Measurements from ENCODE around the gene ASAP2. TPM values are rescaled to one million over a fixed set of nuclear protein-coding genes. Genes with fewer than 3 reads are reported as not detected.
"Not testable (repeated sequence)": the region's sequence is repeated elsewhere in the genome, so short reads cannot be mapped to it uniquely, and the experiment has no call there.

ASAP2 gene
- total RNA-seq, 2 experiments from 2014 or later, result 0.21 to 0.26 TPM

DNA sequence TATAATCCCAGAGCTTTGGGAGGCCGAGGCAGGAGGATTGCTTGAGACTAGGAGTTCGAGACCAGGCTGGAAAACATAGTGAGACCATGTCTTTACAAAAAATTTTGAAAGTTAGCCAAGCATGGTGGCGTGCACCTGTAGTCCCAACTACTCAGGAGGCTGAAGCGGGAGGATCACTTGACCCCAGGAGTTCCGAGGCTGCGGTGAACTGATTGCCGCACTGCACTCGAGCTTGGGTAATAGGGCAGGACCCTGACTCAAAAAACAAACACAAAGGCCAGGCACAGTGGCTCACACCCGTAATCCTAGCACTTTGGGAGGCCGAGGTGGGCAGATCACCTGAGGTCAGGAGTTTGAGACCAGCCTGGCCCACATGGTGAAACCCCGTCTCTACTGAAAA is 191.6 kb downstream of the ASAP2 start:
- intact Hi-C loops (cut with DNase I, micrococcal nuclease); H3K36me3 Mint-ChIP-seq (ENCODE audit: low read depth); H3K27me3 Mint-ChIP-seq; H3K4me1 Mint-ChIP-seq; DNase-seq; H3K4me3 Mint-ChIP-seq; POLR2A ChIA-PET; H3K9me3 Mint-ChIP-seq (ENCODE audit: low read depth); H3K27ac Mint-ChIP-seq; ATAC-seq: not testable (repeated sequence)
- CTCF ChIA-PET, result interaction anchor here (0.8 kb wide), 1 partner anchor 11 kb away, joined by 3 read pairs; no protein-coding TSS in a partner anchor

DNA sequence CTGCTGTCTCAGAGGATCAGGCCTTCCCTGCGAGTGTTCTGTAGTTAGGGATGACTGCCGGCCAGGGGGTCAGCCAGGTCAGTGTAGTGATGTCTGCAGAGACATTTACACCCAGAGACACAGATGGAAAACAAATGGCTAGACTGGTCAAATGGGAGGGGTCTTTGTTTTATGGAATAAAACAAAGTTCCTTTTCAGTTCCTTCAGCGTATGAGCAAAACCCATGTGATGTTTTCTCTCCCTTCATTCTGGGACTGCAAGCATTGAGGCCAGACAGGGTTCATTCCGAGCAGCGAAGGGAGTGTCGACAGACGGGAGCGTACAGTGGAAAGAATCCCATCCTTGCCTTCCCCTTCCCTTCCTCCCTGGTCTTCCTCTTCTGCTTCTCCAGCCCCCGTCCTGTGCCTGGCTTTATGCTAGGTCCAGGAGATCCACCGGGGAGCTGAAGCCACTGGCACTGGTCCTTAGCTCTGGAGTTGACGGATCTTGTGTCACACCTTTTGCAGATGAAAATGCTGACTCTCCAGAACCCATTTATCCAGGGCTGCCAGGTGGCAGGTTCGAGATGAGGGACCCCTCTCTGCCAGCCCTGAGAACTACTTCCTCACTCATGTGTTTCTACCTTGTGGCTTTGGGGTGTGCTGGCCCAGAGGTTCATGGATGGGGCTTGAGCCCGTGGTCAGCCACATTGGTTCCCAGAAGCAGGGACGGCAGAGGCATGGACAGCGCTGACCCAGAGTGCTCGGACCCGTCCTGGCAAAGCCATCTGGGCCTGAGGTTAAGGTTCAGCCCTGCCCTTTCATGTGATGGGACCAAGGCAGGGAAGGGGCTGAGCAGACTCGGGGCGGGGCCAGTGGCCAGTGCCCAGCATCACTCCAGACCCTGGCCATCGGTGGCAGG is 192.5 kb downstream of the ASAP2 start:
- POLR2A ChIA-PET, result no interaction called here
- DNase-seq (no peak), ATAC-seq (no peak)
- Mint-ChIP-seq H3K4me1 (peaks cover 4% of the 10 kb centered on the region), H3K36me3 (ENCODE audit: low read depth) (peaks cover 2% of the 10 kb centered on the region), H3K27me3 (no peaks in the 10 kb centered on the region), H3K9me3 (ENCODE audit: low read depth) (no peaks in the 10 kb centered on the region), H3K27ac (no peak overlapping the region), H3K4me3 (no peak overlapping the region)
- intact Hi-C loops (cut with DNase I, micrococcal nuclease), result no loop called here
- CTCF ChIA-PET, result no interaction called here

DNA sequence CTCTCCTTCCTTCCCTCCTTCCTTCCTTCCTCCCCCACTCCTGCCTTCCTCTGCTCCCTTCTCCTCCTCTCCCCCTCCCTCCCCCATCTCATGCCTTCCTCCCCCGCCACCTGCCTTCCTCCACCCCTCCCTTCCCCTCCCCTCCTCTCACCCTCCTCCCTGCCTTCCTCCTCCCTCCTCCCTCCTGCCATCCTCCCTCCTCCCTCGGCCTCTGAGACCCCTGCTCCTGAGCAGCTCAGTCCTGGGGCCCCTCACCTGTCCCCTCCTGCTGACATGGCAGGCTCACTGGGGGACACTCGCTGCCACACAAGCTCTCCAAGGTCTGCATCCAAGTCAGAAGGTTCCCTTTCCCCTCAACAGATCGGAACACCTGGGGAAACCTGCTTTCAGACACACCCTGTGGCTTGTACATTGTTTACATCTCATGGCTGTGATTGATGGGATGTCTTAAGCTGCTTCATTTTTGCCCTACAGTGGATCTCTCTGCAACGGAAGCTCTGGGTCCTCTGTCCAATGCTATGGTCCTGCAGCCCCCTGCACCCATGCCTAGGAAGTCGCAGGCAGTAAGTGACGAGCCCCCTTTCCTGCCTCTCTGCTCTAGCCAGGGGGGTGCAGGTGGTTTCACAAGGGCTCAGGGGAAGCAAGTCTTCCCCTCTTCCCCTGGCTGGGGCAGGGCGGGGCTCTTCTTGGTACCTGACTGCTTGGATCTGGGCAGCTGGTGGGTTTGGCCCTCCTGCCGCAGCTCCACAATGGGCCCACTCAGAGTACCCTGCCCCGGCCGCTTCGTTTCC is 193.9 kb downstream of the ASAP2 start:
- POLR2A ChIA-PET, result interaction anchor here (0.6 to 0.8 kb wide), 2 partner anchors 12 to 214 kb away, joined by 3 to 4 read pairs; no protein-coding TSS in a partner anchor
- Mint-ChIP-seq H3K9me3 (ENCODE audit: low read depth) (no peaks in the 10 kb centered on the region), H3K36me3 (ENCODE audit: low read depth) (peaks cover 2% of the 10 kb centered on the region), H3K4me3 (no peak overlapping the region), H3K27me3 (no peaks in the 10 kb centered on the region), H3K4me1 (peaks cover 4% of the 10 kb centered on the region), H3K27ac (no peak overlapping the region)
- CTCF ChIA-PET, result no interaction called here
- intact Hi-C loops (cut with DNase I, micrococcal nuclease), result no loop called here
- DNase-seq (no peak), ATAC-seq (no peak)

DNA sequence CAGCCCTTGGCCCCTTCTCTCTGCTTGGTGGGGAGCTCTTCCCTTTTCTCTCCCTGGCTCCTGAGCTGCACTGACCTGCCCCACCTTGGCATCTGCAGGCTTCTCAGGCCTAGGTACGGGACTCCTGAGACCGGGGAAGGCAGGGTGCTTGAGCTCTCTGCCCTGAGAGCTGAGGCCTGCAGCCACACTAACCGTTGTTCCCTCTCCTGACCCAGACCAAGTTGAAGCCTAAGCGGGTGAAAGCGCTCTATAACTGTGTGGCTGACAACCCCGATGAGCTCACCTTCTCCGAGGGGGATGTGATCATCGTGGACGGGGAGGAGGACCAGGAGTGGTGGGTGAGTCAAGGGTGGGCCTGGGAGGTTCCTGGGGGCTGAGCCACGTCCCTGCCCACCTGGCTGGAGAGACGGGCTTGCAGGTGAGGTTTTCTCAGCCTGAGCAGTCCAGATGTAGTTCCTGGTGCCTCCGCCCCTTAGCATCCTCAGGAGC is 194.5 kb downstream of the ASAP2 start:
- POLR2A ChIA-PET, result interaction anchor here (0.6 kb wide), 1 partner anchor 213 kb away, joined by 4 read pairs; no protein-coding TSS in a partner anchor
- intact Hi-C loops (cut with DNase I, micrococcal nuclease), result no loop called here
- no peaks in the 10 kb centered on the region for H3K9me3 Mint-ChIP-seq (ENCODE audit: low read depth)
- DNase-seq (no peak), ATAC-seq (no peak)
- H3K36me3 Mint-ChIP-seq (ENCODE audit: low read depth), result peaks cover 2% of the 10 kb centered on the region
- H3K4me3 Mint-ChIP-seq, result no peak overlapping the region
- H3K27ac Mint-ChIP-seq, result no peak overlapping the region
- H3K27me3 Mint-ChIP-seq, result no peaks in the 10 kb centered on the region
- H3K4me1 Mint-ChIP-seq, result peaks cover 4% of the 10 kb centered on the region
- CTCF ChIA-PET, result interaction anchor here (0.5 kb wide), 1 partner anchor 115 kb away, joined by 3 read pairs; no protein-coding TSS in a partner anchor

DNA sequence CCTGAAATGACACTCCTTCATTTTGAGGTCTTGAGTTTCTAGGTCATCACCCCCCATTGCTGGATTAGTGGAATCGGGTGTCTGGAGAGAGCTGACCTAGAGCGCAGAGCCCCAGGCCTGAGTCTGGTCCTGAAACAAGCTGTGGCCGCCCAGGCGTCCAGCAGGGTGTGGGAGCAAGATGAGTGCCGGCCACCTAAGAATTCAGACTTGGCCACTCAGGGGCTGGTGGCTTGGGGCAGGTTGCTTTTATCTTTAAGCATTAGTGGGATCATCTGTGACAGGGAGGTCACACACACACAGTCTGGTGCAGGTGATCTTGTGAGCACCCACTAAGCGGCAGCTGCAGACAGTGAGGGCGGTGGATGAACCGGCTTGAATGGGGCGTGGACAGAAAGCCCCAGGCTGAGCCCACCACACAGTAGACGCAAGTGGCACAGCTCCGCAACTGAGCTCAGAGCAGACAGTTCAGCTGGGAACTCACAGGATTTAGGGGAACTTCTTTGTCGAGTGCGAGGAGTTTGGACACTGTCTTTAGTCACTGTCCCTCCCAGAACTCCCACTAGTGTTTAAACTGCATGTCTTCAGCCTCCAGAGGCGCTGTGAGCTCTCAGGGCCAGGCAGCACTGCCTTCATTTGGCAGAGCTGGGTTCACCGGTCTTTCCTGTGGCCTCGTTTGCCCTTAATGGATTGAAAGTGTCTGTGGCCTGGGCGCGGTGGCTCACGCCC is 195.2 kb downstream of the ASAP2 start:
- H3K4me1 Mint-ChIP-seq, result peaks cover 4% of the 10 kb centered on the region
- H3K9me3 Mint-ChIP-seq (ENCODE audit: low read depth), result no peaks in the 10 kb centered on the region
- ATAC-seq (no peak), DNase-seq (no peak)
- CTCF ChIA-PET, result interaction anchor here (0.5 kb wide), 2 partner anchors 115 to 766 kb away, joined by 3 read pairs; no protein-coding TSS in a partner anchor
- POLR2A ChIA-PET, result no interaction called here
- no peaks in the 10 kb centered on the region for H3K27me3 Mint-ChIP-seq
- H3K36me3 Mint-ChIP-seq (ENCODE audit: low read depth), result peaks cover 4% of the 10 kb centered on the region
- intact Hi-C loops (cut with DNase I, micrococcal nuclease), result no loop called here
- H3K27ac Mint-ChIP-seq, result no peak overlapping the region
- H3K4me3 Mint-ChIP-seq, result no peak overlapping the region

DNA sequence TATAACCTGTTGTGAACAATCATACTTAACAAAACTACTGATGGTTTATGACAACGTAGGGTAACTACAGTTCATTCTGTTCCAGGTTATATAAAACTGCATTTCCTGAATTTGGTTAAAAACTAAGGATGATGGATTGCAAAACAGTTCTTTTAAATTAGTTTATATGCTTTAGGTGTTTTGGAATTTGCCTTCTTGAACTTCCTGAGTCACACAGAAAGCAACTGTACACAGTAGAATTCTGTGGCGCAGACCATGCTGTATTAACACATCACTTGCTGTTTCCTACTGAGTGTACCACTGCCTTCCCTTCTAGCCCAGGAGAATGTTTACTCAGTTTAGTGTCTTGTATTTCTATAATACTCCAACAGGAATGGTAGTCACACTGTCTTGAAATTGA is 197.3 kb downstream of the ASAP2 start:
- peaks cover 4% of the 10 kb centered on the region for H3K4me1 Mint-ChIP-seq
- no peak overlapping the region for H3K27ac Mint-ChIP-seq
- POLR2A ChIA-PET, result no interaction called here
- H3K9me3 Mint-ChIP-seq (ENCODE audit: low read depth), result no peaks in the 10 kb centered on the region
- intact Hi-C loops (cut with DNase I, micrococcal nuclease), result no loop called here
- H3K36me3 Mint-ChIP-seq (ENCODE audit: low read depth), result peaks cover 15% of the 10 kb centered on the region
- CTCF ChIA-PET, result interaction anchor here (0.7 kb wide), 1 partner anchor 159 kb away, joined by 5 read pairs; no protein-coding TSS in a partner anchor
- no peak overlapping the region for H3K4me3 Mint-ChIP-seq
- DNase-seq (no peak), ATAC-seq (no peak)
- H3K27me3 Mint-ChIP-seq, result no peaks in the 10 kb centered on the region

DNA sequence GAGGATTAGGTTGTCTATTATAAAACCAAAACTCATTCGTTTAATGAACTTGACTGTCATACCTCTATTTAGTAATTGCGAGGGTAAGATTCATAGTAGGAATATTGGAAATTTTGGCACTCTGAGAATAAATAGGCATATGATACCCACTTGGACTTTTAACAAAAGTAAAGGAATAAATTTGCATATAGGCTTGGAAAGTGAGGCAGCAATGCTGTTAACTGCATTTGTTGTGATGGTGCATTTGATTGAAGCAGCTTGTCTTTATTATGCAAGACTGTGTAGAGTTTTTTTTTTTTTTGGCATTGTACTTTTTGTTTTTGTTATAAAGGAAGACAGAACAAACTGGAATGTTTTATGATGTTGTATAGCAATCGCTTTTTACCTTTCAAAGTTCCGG is 197.8 kb downstream of the ASAP2 start:
- no peak for ATAC-seq
- H3K27me3 Mint-ChIP-seq, result no peaks in the 10 kb centered on the region
- H3K4me3 Mint-ChIP-seq, result no peak overlapping the region
- no peak overlapping the region for H3K27ac Mint-ChIP-seq
- CTCF ChIA-PET, result interaction anchor here (0.8 kb wide), 1 partner anchor 17 kb away, joined by 3 read pairs; no protein-coding TSS in a partner anchor
- peaks cover 4% of the 10 kb centered on the region for H3K4me1 Mint-ChIP-seq
- no peaks in the 10 kb centered on the region for H3K9me3 Mint-ChIP-seq (ENCODE audit: low read depth)
- POLR2A ChIA-PET, result no interaction called here
- intact Hi-C loops (cut with DNase I, micrococcal nuclease), result no loop called here
- DNase-seq, result no peak
- peaks cover 17% of the 10 kb centered on the region for H3K36me3 Mint-ChIP-seq (ENCODE audit: low read depth)

DNA sequence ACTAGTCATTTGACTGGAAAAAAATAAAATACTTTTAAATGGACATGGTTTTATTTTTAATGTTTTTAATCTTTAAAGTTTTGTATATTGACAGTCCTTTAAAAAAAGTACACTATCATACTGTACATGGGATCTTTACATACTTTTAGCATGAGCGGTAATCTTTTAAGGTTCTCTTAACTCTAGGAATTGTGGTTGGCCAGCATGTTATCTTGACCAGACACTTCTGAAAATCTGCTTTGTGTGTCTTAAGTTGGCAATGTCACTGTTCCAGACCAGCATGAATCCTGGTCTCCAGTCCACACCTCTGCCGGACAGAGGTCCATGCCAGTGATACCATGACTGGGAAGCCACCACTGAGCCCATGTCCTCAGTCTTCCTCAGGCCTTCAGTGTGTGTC is 199.0 kb downstream of the ASAP2 start:
- H3K4me1 Mint-ChIP-seq, result peaks cover under 1% of the 10 kb centered on the region
- no peaks in the 10 kb centered on the region for H3K9me3 Mint-ChIP-seq (ENCODE audit: low read depth)
- intact Hi-C loops (cut with DNase I, micrococcal nuclease), result no loop called here
- H3K27me3 Mint-ChIP-seq, result no peaks in the 10 kb centered on the region
- no peak for ATAC-seq
- ChIA-PET CTCF (no interaction called here), POLR2A (no interaction called here)
- H3K4me3 Mint-ChIP-seq, result no peak overlapping the region
- H3K36me3 Mint-ChIP-seq (ENCODE audit: low read depth), result peaks cover 23% of the 10 kb centered on the region
- DNase-seq, result no peak
- no peak overlapping the region for H3K27ac Mint-ChIP-seq

DNA sequence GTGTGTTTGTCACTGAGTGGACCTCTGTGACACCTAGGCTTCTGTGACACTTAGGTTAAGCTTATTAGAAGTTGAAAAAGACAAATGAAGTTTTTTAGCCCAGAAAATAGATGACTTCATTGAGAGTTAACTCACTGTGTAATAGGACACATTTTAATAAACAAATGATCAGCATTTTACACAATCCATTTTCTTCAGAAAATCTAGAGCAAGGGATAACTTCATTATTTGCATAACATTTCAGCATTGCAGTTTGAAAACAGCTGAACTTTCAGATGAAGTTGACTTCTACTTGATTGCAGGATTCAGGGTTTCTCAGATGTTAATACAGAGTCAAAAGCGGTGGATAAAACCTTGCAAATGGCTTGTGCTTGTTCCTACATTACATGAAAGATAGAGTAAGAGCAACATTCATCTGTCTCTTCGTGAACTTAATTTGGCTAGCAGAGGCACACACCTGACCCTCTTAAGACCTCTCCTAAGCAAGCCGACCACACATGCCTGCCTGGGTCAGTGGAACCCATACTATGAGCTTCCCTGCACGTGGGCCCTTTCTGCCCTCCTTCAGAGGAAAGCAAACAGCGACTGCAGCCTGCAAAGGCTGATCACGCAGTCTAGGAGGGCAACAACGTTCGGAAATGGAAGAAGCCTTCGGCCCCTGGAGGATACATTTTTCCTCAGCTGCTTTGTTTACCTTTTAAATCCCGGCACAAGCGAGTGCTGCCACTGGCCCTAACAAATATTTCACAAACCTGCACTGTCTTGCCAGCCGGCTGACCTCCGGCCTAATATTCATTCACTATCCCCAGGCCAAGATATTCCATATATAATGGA is 200.1 kb downstream of the ASAP2 start:
- Mint-ChIP-seq H3K4me1 (no peaks in the 10 kb centered on the region), H3K36me3 (ENCODE audit: low read depth) (peaks cover 30% of the 10 kb centered on the region), H3K27me3 (no peaks in the 10 kb centered on the region), H3K4me3 (no peak overlapping the region), H3K9me3 (ENCODE audit: low read depth) (no peaks in the 10 kb centered on the region), H3K27ac (no peak overlapping the region)
- CTCF ChIA-PET, result no interaction called here
- POLR2A ChIA-PET, result no interaction called here
- intact Hi-C loops (cut with DNase I, micrococcal nuclease), result no loop called here
- DNase-seq (no peak), ATAC-seq (no peak)

DNA sequence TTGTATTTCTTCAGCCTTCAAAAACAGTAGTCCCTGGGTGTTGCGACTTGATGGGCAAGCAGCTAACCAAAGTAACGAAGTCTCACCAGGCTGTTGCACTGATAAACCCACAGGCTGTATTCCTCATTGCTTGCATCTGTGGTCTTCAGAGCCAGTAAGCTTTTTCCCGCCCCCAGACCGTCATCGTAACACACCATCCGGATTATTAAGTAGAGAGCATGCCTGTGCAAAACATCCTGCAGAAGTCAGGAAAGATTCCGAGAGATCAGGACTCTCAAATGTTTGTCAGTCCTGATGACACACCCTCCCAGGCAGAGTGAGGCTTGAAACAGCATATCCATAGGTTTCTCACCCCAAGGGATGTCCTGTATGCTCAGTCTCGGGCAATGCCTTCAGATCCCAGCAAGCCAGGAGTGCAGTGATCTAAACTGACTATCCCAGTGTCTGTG is 200.8 kb downstream of the ASAP2 start:
- DNase-seq (no peak), ATAC-seq (no peak)
- H3K27me3 Mint-ChIP-seq, result no peaks in the 10 kb centered on the region
- no peak overlapping the region for H3K4me3 Mint-ChIP-seq
- H3K4me1 Mint-ChIP-seq, result no peaks in the 10 kb centered on the region
- H3K9me3 Mint-ChIP-seq (ENCODE audit: low read depth), result no peaks in the 10 kb centered on the region
- H3K27ac Mint-ChIP-seq, result no peak overlapping the region
- POLR2A ChIA-PET, result no interaction called here
- CTCF ChIA-PET, result no interaction called here
- intact Hi-C loops (cut with DNase I, micrococcal nuclease), result no loop called here
- H3K36me3 Mint-ChIP-seq (ENCODE audit: low read depth), result peaks cover 35% of the 10 kb centered on the region
